Psoas muscle (tissue), 8 donors: ENCODE measurements around the gene NR3C1. TPM values are rescaled to one million over a fixed set of nuclear protein-coding genes. Genes with fewer than 3 reads are reported as not detected.
A peak's percentile ranks its signal among the peaks of the same experiment; 100 is the strongest.

ENCODE experiments used
- ATAC-seq, 4 donors: fragments of 200-7000 bp; cut with Tn5 transposase; one replicate each; pipeline ENCODE4 v1.9.1; 2020; ENCODE audit warnings: moderate library complexity in 3 of 4, mild to moderate bottlenecking in 2 of 4
- DNase-seq, 2 donors: peaks; one replicate each; pipeline ENCODE4 v3.0.0-alpha.2; 2020
- H3K27ac ChIP-seq: fragments of 200-600 bp; one replicate; pipeline ENCODE4 v1.8.0; 2022
- H3K27me3 ChIP-seq, 3 donors: fragments of 200-600 bp in 1 of 3; one replicate each; pipeline versions ENCODE4 v1.6.1 to v1.8.0; 2013 to 2022; ENCODE audit warnings: low read length in 2 of 3, mild to moderate bottlenecking in 2 of 3, moderate library complexity in 1 of 3; ENCODE audit not compliant: insufficient read depth in 3 of 3
- H3K36me3 ChIP-seq, 2 donors: fragments of 200-600 bp in 1 of 2; one replicate each; pipeline versions ENCODE4 v1.6.1 to v1.8.0; 2013 to 2022; ENCODE audit warnings: low read depth in 1 of 2, mild to moderate bottlenecking in 1 of 2, moderate library complexity in 1 of 2; ENCODE audit not compliant: insufficient read depth in 1 of 2
- H3K4me1 ChIP-seq: fragments of 200-600 bp; one replicate; pipeline ENCODE4 v1.8.0; 2022
- H3K4me3 ChIP-seq: fragments of 200-600 bp; one replicate; pipeline ENCODE4 v1.8.0; 2022; ENCODE audit warnings: mild to moderate bottlenecking
- H3K9me3 ChIP-seq: fragments of 200-600 bp; one replicate; pipeline ENCODE4 v1.8.0; 2022
- CTCF ChIP-seq: fragments of 200-600 bp; IDR thresholded peaks from one replicate; pipeline ENCODE4 v1.8.0; 2022; ENCODE audit warnings: antibody characterized with exemption
- WGBS, 3 donors: extraction: QIAGEN DNeasy Blood & Tissue Kit; methylation state at CpG; one replicate each; pipeline versions ENCODE4 v1.1.6 to v1.1.7; 2013; 5-methylcytosine and 5-hydroxymethylcytosine counted together
- intact Hi-C, 2 donors: fragments of 100-400 bp; cut with DNase I; formaldehyde crosslinking; loops; one replicate each; pipeline versions ENCODE4 v1.11.0 to v1.14.2; 2022
- polyA plus RNA-seq, 3 donors: library from polyadenylated mRNA; stranded (reverse); fragments of 200-250 nt; gene quantifications; one replicate each; pipeline ENCODE4 v1.2.3, GENCODE V29; 2013
- total RNA-seq, 4 donors: library from RNA; stranded (reverse); fragmentation: NEBNext Ultra II Directional in 2 of 4; extraction: Animal tissue kit (Norgen Biotek cat#: 25700) in 2 of 4; gene quantifications; one replicate each; pipeline versions ENCODE4 v1.2.1 to v1.2.4, GENCODE V29; 2021 to 2023
- donor health status: healthy with polysubstance abuse.
- donor health status: DM: no; HTN: no; CAD: no; lungs with moderate emphysema.
- donor health status: Bipolar disorder and iron deficiency.
- donor health status: healthy.
- donor health status: DM: yes; HTN: yes; CAD: no.
- donor health status: DM: no; HTN: no; CAD: no.
- donor health status: DM: no; HTN: no; CAD: no.
- donor health status: DM: yes; HTN: yes; CAD: no.

NR3C1 gene
- total and polyA plus RNA-seq, 7 donors: 16.5 to 89.7 (median 55.8) TPM

DNA sequence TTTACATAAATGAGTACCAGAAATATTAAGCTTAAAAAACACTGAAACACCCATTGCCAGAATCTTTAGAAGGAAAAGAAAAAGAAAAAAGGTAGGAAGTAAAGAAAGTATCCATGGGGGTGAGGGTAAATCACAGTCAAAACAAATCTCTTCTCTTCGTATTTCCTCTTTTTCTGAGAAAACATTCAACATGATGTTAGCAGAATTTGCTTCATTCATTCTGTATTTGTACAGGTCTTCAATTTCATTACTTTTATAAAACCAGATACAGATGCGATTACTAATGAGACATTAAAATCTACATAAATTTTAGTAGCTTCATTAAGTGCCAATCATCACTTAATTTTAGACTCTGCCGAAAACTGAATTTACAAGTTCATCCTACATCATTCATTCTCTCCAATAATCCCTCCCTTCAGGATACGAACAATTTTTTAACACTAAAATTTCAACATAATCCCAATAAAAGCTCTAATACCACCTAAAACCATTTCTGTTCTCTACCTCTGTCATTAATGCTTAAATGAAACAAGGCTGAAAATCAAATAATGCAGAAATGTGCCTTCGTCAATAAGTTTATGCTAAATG, 7.0 kb downstream of the NR3C1 start:
- H3K27me3 ChIP-seq: no peaks in the 10 kb centered on the region
- ATAC-seq: no peak
- H3K4me1 ChIP-seq: peaks cover 48% of the 10 kb centered on the region
- intact Hi-C loops: no loop called here
- H3K4me3 ChIP-seq: peak overlapping the region; percentile 93
- peaks cover 0 to 14% of the 10 kb centered on the region in 2 donors for H3K36me3 ChIP-seq
- no peak for DNase-seq
- peak overlapping the region; percentile 99 for H3K27ac ChIP-seq
- 11 to 21% (median 14%) methylated on average over 5 of the region's 5 CpGs for WGBS, 3 donors
- H3K9me3 ChIP-seq: no peaks in the 10 kb centered on the region
- no peak for TF ChIP-seq CTCF

DNA sequence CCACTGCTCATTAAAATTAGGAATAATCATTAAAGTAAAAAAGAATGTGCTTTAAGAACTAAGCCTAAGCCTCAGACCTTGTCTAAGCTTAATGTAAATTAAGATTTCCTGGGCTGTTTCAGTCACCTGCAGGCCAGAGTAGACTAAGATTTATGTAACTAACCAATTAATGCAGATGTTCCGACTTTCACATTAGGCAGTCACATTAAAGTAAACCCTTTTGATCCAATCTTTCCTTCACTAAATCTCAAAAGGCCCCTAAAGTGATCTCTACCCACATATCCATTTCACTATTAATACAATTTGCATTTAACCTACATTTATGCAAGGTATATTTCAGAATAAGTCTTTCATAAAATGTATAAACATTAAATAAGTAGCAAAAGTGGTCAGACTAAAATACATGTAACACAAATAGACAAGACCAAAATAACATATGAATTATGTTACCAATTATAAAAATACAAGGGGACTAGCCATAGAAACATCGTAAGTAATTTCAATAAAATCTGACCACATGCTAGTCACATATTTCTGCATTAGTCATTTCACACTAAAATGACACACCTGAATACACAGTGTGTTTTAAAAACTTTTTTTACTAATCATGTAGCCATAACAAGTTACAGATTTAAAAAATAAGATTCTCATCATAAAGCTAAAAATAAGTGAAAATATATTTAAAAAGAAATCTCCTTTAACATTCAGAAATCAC, 7.7 kb downstream of the NR3C1 start:
- intact Hi-C loops: no loop called here
- no peak for TF ChIP-seq CTCF
- Histone ChIP-seq H3K4me3 (peak overlapping the region; percentile 93), H3K36me3 (peaks cover 0 to 14% of the 10 kb centered on the region in 2 donors), H3K4me1 (peaks cover 55% of the 10 kb centered on the region), H3K27ac (peak overlapping the region; percentile 99), H3K27me3 (no peaks in the 10 kb centered on the region), H3K9me3 (no peaks in the 10 kb centered on the region)
- ATAC-seq (no peak), DNase-seq (no peak)
- 14 to 18% (median 14%) methylated on average over 2 of the region's 2 CpGs for WGBS, 3 donors

DNA sequence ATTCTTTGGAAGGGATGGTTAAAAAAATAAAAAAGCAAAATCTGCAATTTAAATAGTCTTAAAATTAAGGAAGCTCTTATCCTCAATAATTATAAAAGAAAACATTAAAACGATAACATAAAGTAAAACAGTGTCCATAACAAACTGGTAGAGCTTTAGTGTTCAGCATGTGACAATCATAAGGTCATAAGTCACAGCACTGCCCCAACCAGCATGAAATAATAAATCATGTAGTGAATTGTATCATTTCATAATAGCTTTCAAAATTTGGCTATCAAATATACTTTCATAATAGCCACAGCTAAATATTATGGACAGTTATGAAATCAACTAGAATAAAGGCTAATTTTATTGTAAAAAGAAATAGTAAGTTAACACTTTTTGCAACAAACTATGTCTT, 10.0 kb downstream of the NR3C1 start:
- Histone ChIP-seq H3K9me3 (no peaks in the 10 kb centered on the region), H3K27ac (peak overlapping the region; percentile 99), H3K36me3 (no peaks in the 10 kb centered on the region), H3K4me3 (peak overlapping the region; percentile 93), H3K27me3 (no peaks in the 10 kb centered on the region), H3K4me1 (peaks cover 71% of the 10 kb centered on the region)
- DNase-seq: no peak
- peak; percentile 61 to 86 (median 78) for ATAC-seq
- WGBS, 3 donors: 12 to 15% (median 13%) methylated on average over 1 of the region's 1 CpG
- TF ChIP-seq CTCF: no peak
- intact Hi-C loops: no loop called here

GRCh38 chr5:143390941-143391340, 12.5 kb downstream of the NR3C1 start:
- Histone ChIP-seq H3K9me3 (no peaks in the 10 kb centered on the region), H3K36me3 (no peaks in the 10 kb centered on the region), H3K27me3 (no peaks in the 10 kb centered on the region), H3K27ac (peak overlapping the region; percentile 99), H3K4me1 (peaks cover 89% of the 10 kb centered on the region), H3K4me3 (no peak overlapping the region)
- ATAC-seq (no peak), DNase-seq (no peak)
- intact Hi-C loops: no loop called here
- TF ChIP-seq CTCF: no peak
- 36 to 69% (median 47%) methylated on average over 2 of the region's 2 CpGs for WGBS, 3 donors
